ENCODE measurements around the gene DXO.

DXO gene

DNA sequence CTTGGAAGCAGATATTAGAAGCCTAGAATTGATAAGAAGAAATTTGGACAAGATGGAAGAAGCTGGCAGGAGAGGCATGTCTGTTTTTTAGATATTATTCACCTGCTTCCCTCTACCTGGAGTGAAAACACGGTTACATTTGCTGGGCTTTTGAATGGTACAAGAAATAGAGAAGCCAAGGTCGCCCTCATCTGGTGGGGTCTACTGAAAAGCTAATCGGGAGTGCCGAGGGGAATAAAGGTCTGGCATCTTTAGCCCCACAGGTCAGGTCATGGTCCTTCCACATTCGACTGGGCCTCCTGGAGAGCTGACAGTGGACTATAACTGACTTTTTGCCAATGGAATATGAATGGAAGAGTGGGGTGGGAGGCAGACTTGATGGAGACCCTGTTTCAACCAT lies 49.0 kb downstream of the DXO start:
- DNase-seq: no peak

DNA sequence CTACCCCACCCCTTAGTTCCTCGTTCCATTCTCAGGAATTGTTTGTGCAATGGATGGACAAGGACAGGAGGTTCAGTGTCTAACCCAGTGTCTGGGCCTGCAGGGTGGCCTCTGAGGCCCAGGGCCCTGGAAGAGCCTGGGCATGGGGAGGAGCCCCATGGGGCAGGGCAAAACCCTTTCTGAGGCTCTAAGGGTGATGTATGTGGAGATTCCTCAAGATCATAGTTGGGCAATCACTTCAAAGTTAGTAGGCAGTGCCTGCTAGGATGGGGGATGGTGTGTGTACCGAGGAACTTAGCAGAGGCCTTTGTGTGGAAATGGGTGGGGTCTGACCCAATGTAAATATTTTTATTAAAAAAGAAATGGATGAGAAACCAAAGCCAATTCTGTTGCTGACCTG lies 51.1 kb downstream of the DXO start:
- DNase-seq: no peak
